ENCODE measurements around the gene ACVR1.

DNA sequence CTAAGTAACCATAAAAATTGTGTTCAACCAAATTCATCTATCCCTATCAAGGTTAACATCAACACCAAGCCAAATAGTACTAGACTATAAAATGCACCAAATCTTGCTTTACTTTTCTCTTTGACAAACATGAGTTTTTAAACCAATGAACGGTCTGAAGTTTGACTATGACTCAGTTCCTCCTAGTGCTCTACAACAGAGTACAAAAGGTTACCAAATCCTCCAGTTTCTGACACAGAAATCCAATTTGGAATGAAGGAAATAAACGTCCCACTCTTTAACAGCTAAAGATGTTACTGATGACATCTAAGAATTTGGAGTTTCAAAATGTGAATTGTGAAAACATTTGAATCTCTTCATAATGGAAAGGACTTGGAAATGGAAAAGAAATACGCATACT is 11.8 kb upstream of the ACVR1 start:
- TF ChIP-seq, protein P1, sequence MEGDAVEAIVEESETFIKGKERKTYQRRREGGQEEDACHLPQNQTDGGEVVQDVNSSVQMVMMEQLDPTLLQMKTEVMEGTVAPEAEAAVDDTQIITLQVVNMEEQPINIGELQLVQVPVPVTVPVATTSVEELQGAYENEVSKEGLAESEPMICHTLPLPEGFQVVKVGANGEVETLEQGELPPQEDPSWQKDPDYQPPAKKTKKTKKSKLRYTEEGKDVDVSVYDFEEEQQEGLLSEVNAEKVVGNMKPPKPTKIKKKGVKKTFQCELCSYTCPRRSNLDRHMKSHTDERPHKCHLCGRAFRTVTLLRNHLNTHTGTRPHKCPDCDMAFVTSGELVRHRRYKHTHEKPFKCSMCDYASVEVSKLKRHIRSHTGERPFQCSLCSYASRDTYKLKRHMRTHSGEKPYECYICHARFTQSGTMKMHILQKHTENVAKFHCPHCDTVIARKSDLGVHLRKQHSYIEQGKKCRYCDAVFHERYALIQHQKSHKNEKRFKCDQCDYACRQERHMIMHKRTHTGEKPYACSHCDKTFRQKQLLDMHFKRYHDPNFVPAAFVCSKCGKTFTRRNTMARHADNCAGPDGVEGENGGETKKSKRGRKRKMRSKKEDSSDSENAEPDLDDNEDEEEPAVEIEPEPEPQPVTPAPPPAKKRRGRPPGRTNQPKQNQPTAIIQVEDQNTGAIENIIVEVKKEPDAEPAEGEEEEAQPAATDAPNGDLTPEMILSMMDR (IDR thresholded peaks at IDR 0.05; ENCODE audit: extremely low read depth in 1 of 2, insufficient read depth in 1 of 2, low read depth in 1 of 2, low read length in 2 of 2), result no peak
- TF ChIP-seq POLR2A (IDR thresholded peaks at IDR 0.05; ENCODE audit: low read depth, low read length), result no peak
- no peak for TF ChIP-seq MAX (IDR thresholded peaks at IDR 0.05; ENCODE audit: insufficient read depth, insufficient read length)
- no peak for TF ChIP-seq JUN (IDR thresholded peaks at IDR 0.05; ENCODE audit: borderline replicate concordance, insufficient read depth, insufficient read length, low read depth)
- TF ChIP-seq MYC (IDR thresholded peaks at IDR 0.05; ENCODE audit: low read depth, low read length), result no peak
- no peak for TF ChIP-seq POLR2AphosphoS5 (IDR thresholded peaks at IDR 0.05; ENCODE audit: insufficient read depth, low read depth, low read length)
- peak; percentile 14 for TF ChIP-seq FOS (IDR thresholded peaks at IDR 0.05; ENCODE audit: borderline replicate concordance, insufficient read depth, low read length)
- TF ChIP-seq GATA2 (IDR thresholded peaks at IDR 0.05; ENCODE audit: insufficient read depth, insufficient read length, low read depth, low read length), result no peak
- no peak for TF ChIP-seq EZH2 (IDR thresholded peaks at IDR 0.05; ENCODE audit: borderline replicate concordance, low read depth, low read length, severe bottlenecking)

Data from endothelial cell of umbilical vein (primary cell).